NB4 (cell line): ENCODE measurements around the gene CHMP3.

Experiments
- CTCF ChIP-seq: IDR thresholded peaks from one replicate; pipeline ENCODE4 v1.5.1; 2012; ENCODE audit warnings: low read depth, low read length
- POLR2A ChIP-seq: IDR thresholded peaks from 2 replicates; pipeline ENCODE4 v1.6.1; 2011; ENCODE audit warnings: mild to moderate bottlenecking; ENCODE audit not compliant: insufficient read length; ENCODE audit errors: extremely low read depth

- TF ChIP-seq CTCF (no peak), POLR2A (no peak)
These were observed 98.6 kb downstream of the CHMP3 start for GRCh38 chr2:86464652-86465051.
